Measurements from ENCODE around the gene MYCN. TPM values are rescaled to one million over a fixed set of nuclear protein-coding genes. Genes with fewer than 3 reads are reported as not detected.

The MYCN gene
- total RNA-seq (2022; extraction: Qiagen RNA extraction) = 0.03 TPM in 1 of 5 replicates, not detected in the others

DNA sequence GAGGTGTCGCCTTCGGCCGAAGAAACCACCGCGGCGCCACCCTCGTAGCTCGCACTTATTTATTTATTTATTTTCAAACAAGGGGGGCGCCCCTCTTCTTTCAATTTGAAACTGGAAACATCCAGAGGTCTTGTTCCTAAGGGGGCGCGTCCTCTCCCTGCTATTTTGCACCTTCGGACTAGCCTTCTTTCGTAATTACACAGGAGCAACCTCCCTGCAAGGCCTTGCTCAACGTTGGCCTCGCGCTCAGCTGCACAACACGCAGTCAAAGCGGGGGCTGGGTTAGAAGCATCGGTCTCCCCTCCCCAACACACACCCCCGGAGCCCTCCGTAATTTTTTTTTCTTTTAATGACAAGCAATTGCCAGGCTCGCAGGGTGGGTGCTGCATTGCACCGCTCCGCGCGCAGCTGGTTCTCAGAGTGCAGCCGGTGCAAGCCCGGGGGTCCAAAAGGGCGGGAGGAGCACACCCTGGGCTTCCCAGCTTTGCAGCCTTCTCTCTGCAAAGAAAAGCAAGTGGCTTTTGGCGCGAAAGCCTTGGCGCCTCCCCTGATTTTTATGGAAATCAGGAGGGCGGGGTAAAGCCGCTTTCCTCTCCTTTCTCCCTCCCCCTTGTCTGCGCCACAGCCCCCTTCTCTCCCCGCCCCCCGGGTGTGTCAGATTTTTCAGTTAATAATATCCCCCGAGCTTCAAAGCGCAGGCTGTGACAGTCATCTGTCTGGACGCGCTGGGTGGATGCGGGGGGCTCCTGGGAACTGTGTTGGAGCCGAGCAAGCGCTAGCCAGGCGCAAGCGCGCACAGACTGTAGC, at the start of gene MYCN:
TSS of gene MYCN (plus strand) at position 697 of the 807 bp plus-strand sequence. CDS start 1,515 bp downstream, outside the sequence.

